IMR-90 (cell line): ENCODE results near the gene EGF.

Experiments
- BHLHE40 ChIP-seq: fragments of 150-350 bp; IDR thresholded peaks from 2 replicates; pipeline ENCODE4 v1.6.1; 2016; ENCODE audit warnings: mild to moderate bottlenecking, low read depth, low read length
- CEBPB ChIP-seq: IDR thresholded peaks from 2 replicates; pipeline ENCODE4 v1.6.1; 2012; ENCODE audit warnings: low read depth, low read length, improper control_type of control experiment
- CTCF ChIP-seq: conservative IDR thresholded peaks from 2 replicates; pipeline ENCODE4 v1.5.1; 2012; ENCODE audit warnings: mild to moderate bottlenecking, low read depth, low read length, improper control_type of control experiment
- FOS ChIP-seq: fragments of 150-350 bp; IDR thresholded peaks from 2 replicates; pipeline ENCODE4 v1.6.1; 2016; ENCODE audit warnings: low read depth, low read length
- MAFK ChIP-seq: IDR thresholded peaks from 2 replicates; pipeline ENCODE4 v1.6.1; 2012; ENCODE audit warnings: low read depth, low read length, improper control_type of control experiment
- MAZ ChIP-seq: IDR thresholded peaks from 2 replicates; pipeline ENCODE4 v1.6.1; 2012; ENCODE audit warnings: low read depth, mild to moderate bottlenecking, low read length, improper control_type of control experiment, moderate library complexity, borderline replicate concordance
- MXI1 ChIP-seq: IDR thresholded peaks from 2 replicates; pipeline ENCODE4 v1.6.1; 2012; ENCODE audit warnings: low read depth, mild to moderate bottlenecking, low read length, moderate library complexity, borderline replicate concordance
- NFE2L2 ChIP-seq: fragments of 150-350 bp; IDR thresholded peaks from 2 replicates; pipeline ENCODE4 v1.6.1; 2016; ENCODE audit warnings: low read depth, mild to moderate bottlenecking, low read length
- POLR2A ChIP-seq: IDR thresholded peaks from 2 replicates; pipeline ENCODE4 v1.6.1; 2012; ENCODE audit warnings: mild to moderate bottlenecking, low read depth, low read length
- RAD21 ChIP-seq: IDR thresholded peaks from 2 replicates; pipeline ENCODE4 v1.6.1; 2012; ENCODE audit warnings: low read length, improper control_type of control experiment
- RCOR1 ChIP-seq: IDR thresholded peaks from 2 replicates; pipeline ENCODE4 v1.6.1; 2012; ENCODE audit warnings: mild to moderate bottlenecking, low read length, improper control_type of control experiment; ENCODE audit not compliant: insufficient replicate concordance
- RFX5 ChIP-seq: IDR thresholded peaks from 2 replicates; pipeline ENCODE4 v1.8.0; 2012; ENCODE audit warnings: low read depth, mild to moderate bottlenecking, low read length, moderate library complexity
- SMC3 ChIP-seq: fragments of 150-350 bp; IDR thresholded peaks from 2 replicates; pipeline ENCODE4 v1.6.1; 2016; ENCODE audit warnings: low read depth, mild to moderate bottlenecking, antibody characterized with exemption, low read length, moderate library complexity
- USF2 ChIP-seq: fragments of 150-350 bp; IDR thresholded peaks from 2 replicates; pipeline ENCODE4 v1.6.1; 2017; ENCODE audit warnings: mild to moderate bottlenecking, antibody characterized with exemption, low read length, low read depth

DNA sequence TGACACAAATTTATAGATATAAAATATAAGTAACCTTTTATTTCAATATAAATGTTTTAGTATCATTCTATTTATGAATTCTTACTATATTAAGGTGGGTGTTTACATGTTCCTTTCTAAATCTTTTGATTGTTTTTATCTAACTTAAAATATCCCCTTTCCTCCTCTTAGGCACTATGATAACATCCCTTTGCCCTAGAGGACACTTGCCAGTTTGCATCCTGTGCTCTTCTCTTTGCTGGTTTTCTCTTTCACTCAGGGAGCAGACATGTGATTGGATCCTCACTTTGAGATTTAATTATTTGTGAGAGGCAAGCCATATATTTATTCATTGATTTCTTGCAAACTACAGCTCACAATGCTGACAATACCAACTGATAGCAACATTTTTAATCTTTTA is 48.5 kb upstream of the EGF start:
- no peak for TF ChIP-seq BHLHE40
- TF ChIP-seq CTCF = no peak
- no peak for TF ChIP-seq USF2
- TF ChIP-seq POLR2A = no peak
- TF ChIP-seq RFX5 = no peak
- no peak for TF ChIP-seq RAD21
- no peak for TF ChIP-seq RCOR1
- no peak for TF ChIP-seq MAFK
- no peak for TF ChIP-seq SMC3
- TF ChIP-seq MXI1 = no peak
- no peak for TF ChIP-seq NFE2L2
- TF ChIP-seq FOS = no peak
- no peak for TF ChIP-seq MAZ
- TF ChIP-seq CEBPB = no peak
